Adipose tissue (tissue), 3 donors: ENCODE results near the gene KBTBD4. TPM values are rescaled to one million over a fixed set of nuclear protein-coding genes. Genes with fewer than 3 reads are reported as not detected.
"Not testable (repeated sequence)": the region's sequence is repeated elsewhere in the genome, so short reads cannot be mapped to it uniquely, and the experiment has no call there.

ENCODE experiments used
- H3K27ac ChIP-seq: one replicate; pipeline ENCODE4 v1.5.1; 2013; ENCODE audit warnings: low read depth, low read length
- WGBS, 3 donors: extraction: QIAGEN DNeasy Blood & Tissue Kit; methylation state at CpG; one replicate each; pipeline ENCODE4 v1.1.7; 2013; 5-methylcytosine and 5-hydroxymethylcytosine counted together
- polyA plus RNA-seq, 3 donors: library from polyadenylated mRNA; stranded (reverse); fragments of 200-250 nt; gene quantifications; one replicate each; pipeline ENCODE4 v1.2.3, GENCODE V29; 2013
- donor health status: healthy with polysubstance abuse.
- donor health status: Bipolar disorder and iron deficiency.
- donor health status: healthy.

KBTBD4 gene
- polyA plus RNA-seq, 3 donors: 6.9 to 9.7 (median 9.1) TPM

DNA sequence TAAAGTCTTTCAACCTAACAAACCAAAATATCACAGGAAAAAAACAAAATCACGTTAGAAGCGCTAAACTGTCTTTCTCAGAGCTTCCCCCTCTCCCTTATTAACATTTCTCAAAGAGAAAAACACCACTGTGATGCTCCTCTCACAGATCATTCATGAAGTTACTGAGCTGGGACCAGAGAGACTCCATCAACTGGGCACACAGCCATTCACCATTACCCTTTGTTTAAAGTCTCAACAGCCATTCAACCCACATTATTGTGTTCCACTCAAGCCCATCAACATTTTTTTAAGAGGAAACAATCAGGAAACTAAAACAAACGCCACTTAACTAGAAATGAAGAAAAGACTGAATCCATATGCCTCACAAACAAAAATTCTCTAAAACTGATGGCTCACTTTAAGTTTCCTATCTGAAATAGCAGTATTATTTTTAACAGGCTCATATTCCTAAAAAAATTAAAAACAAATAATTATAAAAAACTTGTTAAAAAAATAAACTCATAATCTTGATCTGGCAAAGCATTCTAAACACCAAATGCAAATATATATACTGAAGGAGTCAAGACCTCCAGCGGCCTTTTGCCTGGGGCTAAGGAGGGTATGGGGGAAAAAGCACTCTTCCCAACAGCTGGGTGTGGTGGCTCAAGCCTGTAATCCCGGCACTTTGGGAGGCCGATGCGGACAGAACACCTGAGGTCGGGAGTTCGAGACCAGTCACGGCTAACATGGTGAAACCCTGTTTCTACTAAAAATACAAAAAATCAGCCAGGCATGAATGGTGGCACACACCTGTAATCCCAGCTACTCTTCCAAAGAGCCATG is 39.8 kb downstream of the KBTBD4 start:
- WGBS, 3 donors: 68 to 83% (median 81%) methylated on average over 10 of the region's 10 CpGs

DNA sequence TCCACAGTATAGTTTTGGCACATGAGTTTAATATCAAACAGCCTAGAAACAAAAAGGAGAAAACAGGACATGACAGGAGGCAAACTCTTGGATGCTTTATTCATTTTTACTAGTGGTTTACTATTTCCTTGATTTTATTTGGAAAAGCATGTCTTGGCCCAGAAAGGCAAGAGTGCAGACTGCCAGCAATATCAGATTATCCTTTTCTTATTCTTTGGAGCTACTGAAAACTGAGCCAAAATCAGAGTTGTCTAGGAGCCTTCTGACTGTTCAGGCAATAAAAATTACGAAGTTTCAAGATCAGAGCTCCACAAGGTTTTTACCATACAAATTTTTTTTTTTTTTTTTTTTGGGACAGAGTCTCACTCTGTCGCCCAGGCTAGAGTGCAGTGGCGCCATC is 41.9 kb downstream of the KBTBD4 start:
- WGBS, 3 donors: 54 to 85% (median 71%) methylated on average over 3 of the region's 3 CpGs
- H3K27ac ChIP-seq: no peak overlapping the region

More for the DNA sequence above, 39.8 kb downstream of the KBTBD4 start:
- H3K27ac ChIP-seq: no peak overlapping the region

DNA sequence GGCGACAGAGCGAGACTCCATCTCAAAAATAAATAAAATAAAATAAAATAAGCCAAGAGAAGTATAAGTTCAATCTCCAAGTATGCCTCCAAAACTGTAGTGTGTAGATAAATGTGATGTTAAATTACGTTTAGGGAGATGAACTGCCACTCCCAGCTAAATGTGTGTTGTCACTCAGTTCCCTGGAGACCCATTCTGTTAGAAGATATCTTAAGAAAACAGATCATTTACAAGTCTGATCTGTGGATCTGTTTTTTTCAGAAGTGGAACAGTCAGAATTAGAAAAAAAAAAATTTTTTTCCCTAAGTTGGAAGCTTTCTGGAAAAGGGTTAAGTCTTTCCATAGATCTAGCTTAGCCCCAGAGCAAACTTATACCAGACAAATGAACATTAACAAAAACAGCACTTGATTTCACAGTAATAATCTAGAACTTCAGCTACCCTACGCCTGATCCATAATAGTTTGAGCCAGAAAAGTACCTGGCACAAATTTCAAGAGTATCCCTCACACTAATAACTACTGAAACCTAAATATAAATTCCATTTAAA is 44.0 kb downstream of the KBTBD4 start:
- 83 to 95% (median 86%) methylated on average over 4 of the region's 4 CpGs for WGBS, 3 donors
- no peak overlapping the region for H3K27ac ChIP-seq

DNA sequence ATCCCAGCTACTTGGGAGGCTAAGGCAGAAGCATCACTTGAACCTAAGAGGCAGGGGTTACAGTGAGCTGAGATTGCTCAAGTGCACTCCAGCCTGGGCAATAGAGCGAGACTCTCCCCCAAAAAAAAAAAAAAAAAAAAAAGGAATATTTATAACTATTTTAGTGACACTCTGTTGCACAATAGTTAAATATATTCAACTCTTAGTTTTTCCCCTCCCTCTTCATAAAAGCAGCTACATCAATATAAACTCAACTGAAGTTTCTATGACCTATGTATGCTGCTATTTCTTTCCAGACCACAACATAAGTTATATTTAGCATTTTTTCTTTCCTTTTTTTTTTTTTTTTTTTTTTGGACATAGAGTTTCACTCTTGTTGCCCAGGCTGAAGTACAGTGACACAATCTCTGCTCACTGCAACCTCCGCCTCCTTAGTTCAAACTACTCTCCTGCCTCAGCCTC is 45.0 kb downstream of the KBTBD4 start:
- H3K27ac ChIP-seq: no peak overlapping the region
- 72 to 90% (median 76%) methylated on average over 2 of the region's 2 CpGs for WGBS, 3 donors

DNA sequence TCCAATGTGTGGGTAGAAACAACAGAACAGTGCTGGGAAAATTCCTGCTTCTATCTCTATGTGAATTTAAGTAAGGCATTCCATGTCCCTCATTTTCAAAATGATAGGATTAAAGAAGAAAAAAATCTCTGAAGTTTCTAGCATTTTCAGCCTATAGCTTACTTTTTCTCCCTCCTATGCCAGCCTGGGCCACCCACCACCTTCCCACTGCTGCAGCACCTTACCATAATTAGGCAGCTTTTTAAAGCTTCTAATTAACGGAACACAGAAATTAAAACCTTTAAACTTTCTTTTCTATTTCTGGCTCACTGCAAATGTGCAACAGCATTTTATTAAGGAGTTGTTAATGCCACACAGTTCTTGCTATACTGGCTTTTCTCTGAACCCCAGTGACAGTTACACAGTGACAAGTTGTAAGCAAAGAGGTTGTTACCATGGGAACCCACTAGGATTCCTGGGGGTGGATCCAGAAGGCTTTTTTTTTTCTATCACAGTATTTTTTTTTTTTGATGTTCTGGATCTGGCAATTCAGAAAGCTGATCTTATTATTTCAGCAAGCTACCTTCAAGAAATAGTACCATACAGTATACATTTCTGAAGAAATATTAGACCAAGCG is 46.1 kb downstream of the KBTBD4 start:
- WGBS, 3 donors: 83 to 85% (median 83%) methylated on average over 2 of the region's 2 CpGs
- no peak overlapping the region for H3K27ac ChIP-seq

DNA sequence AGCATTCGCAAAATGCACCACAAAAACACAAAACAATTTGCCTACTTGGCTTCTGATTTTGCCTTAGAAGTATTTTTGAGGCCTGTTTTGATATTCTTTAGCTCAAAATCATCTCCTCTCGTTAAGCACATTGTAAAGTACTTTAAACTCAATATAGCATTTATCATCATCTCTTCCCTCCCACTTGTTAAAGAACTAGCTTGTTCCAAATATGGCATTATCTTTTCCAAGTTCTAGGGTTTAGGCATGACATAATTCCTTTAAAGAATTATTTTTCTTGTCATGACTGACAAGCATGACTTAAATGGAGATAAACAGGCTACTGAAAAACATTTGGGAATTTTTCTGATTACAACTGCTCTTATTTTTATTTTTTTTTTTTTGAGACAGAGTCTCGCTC is 47.1 kb downstream of the KBTBD4 start:
- H3K27ac ChIP-seq: no peak overlapping the region
- 63 to 74% (median 73%) methylated on average over 3 of the region's 3 CpGs for WGBS, 3 donors

DNA sequence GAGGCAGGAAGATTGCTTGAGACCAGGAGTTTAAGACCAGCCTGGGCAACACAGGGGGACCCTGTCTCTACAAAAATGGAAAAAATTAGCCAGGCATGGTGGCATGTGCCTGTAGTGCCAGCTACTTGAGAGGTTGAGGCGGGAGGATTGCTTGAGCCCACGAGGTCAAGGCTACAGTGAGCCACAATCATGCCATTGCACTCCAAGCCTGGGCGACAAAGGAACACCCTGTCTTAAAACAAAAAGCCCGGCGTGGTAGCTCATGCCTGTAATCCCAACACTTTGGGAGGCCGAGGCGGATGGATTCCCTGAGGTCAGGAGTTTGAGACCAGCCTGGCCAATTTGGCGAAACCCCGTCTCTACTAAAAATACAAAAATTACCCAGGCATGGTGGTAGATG is 48.0 kb downstream of the KBTBD4 start:
- 84 to 94% (median 90%) methylated on average over 9 of the region's 9 CpGs for WGBS, 3 donors
- H3K27ac ChIP-seq: not testable (repeated sequence)

DNA sequence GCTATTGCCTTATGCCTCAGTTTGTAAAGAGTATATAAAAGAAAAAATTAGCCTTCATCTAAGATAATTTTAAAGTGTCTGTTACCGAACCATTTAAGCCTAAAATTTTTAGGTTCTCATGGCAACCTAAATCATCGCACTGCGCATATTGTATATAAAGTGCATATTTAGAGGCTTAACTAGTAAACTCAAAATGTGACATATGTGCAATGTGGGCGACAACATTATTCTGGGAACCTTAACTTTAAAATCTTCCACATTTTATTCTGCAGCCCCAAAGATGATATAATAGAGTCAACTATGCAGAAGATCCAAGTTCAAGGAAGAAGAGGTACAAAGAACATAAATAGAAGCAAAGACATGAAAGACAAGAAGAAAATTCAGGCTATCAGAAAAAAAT is 48.8 kb downstream of the KBTBD4 start:
- 96 to 98% (median 96%) methylated on average over 4 of the region's 4 CpGs for WGBS, 3 donors
- no peak overlapping the region for H3K27ac ChIP-seq

DNA sequence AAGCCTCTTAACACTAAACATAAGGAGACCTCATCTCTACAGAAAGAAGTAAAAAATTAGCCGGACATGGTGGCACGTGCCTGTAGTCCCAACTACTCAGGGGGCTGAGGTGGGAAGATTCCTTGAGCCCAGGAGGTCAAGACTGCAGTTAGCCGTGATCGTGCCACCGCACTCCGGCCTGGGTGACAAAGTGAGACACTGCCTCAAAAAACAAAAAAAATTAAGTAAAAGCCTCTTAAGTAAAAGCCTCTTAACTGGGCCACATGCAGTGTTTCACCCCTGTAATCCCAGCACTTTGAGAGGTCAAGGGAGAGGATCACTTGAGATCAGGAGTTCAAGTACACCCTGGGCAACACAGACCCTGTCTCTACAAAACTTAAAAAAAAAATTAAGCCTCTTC is 51.6 kb downstream of the KBTBD4 start:
- 92 to 94% (median 92%) methylated on average over 6 of the region's 6 CpGs for WGBS, 3 donors
- no peak overlapping the region for H3K27ac ChIP-seq

DNA sequence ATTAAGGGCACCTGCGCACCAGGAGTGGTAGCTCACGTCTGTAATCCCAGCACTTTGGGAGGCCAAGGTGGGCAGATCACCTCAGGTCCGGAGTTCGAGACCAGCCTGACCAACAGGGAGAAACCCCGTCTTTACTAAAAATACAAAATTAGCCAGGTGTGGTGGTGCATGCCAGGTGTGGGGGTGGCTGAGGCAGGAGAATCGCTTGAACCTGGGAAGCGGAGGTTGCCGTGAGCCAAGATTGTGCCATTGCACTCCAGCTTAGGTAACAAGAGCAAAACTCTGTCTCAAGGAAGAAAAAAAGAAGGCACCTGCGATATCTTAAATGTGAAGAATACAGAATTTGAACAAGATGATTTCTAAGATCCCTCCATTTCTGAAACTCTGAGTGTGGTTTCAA is 52.7 kb downstream of the KBTBD4 start:
- 88 to 94% (median 92%) methylated on average over 9 of the region's 9 CpGs for WGBS, 3 donors
- H3K27ac ChIP-seq: not testable (repeated sequence)

DNA sequence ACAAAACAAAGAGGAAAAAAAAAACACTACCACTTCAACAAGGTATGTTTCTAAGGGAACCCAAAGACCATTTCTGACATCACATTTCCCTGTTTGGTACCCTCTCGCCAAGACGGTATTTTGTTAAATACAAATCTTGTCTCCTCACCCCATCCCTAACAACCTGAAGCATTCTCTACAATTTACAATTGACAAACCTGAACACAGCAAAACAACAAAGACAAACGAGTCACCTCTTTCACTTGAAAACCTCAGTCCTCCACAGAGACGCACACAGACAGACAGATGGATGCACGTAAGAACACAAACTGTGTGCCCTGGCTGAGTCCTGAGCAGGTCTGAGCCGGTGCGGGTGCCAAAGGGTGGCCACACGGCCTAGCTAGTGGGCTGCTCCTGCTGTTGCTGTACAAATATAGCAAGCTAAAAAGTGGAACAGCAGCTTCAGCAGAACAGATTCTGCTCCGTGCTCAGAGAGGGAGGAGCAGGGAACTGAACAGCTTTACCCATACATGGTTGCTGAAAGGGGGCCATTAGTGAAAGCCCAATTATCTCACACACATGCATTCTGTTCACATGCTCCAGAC is 54.4 kb downstream of the KBTBD4 start:
- no peak overlapping the region for H3K27ac ChIP-seq
- WGBS, 3 donors: 31 to 44% (median 39%) methylated on average over 9 of the region's 9 CpGs

DNA sequence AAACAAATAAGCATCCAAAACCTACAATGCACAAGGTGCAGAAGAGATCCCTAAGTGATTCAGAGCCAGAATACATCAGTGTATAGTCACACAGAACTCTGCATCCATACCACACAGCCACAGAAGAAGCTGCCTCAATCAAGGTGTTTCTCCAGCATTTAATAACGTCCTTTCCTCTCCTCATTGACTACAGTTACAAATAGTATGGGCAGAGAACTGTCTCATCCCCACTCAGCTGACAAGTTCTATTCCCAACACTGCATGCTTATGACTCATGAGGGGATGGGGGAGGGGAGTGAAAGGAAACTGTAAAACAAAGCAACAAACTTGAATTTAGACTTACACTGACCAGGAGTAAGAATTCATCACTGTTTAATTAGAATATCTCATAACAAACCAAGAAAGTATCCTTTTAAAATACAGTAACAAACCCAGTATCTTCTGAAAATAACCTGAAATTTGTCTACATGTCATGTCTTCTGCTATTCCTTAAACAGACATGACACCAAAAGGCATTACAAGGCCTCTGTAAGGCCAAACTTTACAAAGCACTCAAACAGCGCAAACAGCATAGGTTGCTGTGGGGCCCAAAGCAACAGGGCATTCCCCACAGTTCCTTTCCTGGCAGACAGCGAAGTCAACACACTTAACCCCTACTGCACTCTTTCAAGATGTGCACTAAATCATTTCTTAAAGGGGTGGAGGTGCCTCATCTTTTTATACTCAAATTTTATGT is 55.1 kb downstream of the KBTBD4 start:
- WGBS, 3 donors: 11 to 12% (median 11%) methylated on average over 3 of the region's 3 CpGs
- H3K27ac ChIP-seq: no peak overlapping the region

Other genes starting within 250 kb of the KBTBD4 start
- 1 to 10 TPM in 1 of 3 donors, under 1 TPM in 2; 0.07 to 3.1 (median 0.68) TPM for gene MYBPC3, start 226.3 kb downstream of the KBTBD4 start, polyA plus RNA-seq
- 10 to 100 TPM in 2 of 3 donors, 1 to 10 TPM in 1; 4.9 to 69.3 (median 49.3) TPM for gene SPI1, start 200.4 kb downstream of the KBTBD4 start, polyA plus RNA-seq
- 10 to 100 TPM; 36.4 to 42.0 (median 39.9) TPM for gene SLC39A13, start 170.4 kb downstream of the KBTBD4 start, polyA plus RNA-seq
- gene PSMC3, start 152.5 kb downstream of the KBTBD4 start, polyA plus RNA-seq: 100 to 1,000 TPM in 2 of 3 donors, 10 to 100 TPM in 1; 76.2 to 157 (median 134) TPM
- gene RAPSN, start 129.8 kb downstream of the KBTBD4 start, polyA plus RNA-seq: under 1 TPM in 2 of 3 donors, not detected in 1; 0.21 to 0.59 TPM
- 10 to 100 TPM; 15.2 to 32.3 (median 29.1) TPM for gene CELF1, start 25.8 kb downstream of the KBTBD4 start, polyA plus RNA-seq
- gene PTPMT1, start 13.4 kb downstream of the KBTBD4 start, polyA plus RNA-seq: 10 to 100 TPM; 39.0 to 75.4 (median 52.2) TPM
- 10 to 100 TPM; 63.6 to 99.6 (median 96.9) TPM for gene NDUFS3, start 104 bp upstream of the KBTBD4 start, polyA plus RNA-seq
- 1 to 10 TPM in 1 of 3 donors, under 1 TPM in 1, not detected in 1; 0.43 to 1.8 TPM for gene FAM180B, start 7.7 kb upstream of the KBTBD4 start, polyA plus RNA-seq
- gene C1QTNF4, start 15.4 kb upstream of the KBTBD4 start, polyA plus RNA-seq: under 1 TPM; 0.45 to 0.74 (median 0.66) TPM
- 10 to 100 TPM; 22.6 to 72.4 (median 53.0) TPM for gene MTCH2, start 63.6 kb upstream of the KBTBD4 start, polyA plus RNA-seq
- gene AGBL2, start 136.4 kb upstream of the KBTBD4 start, polyA plus RNA-seq: under 1 TPM; 0.11 to 0.62 (median 0.52) TPM
- 10 to 100 TPM; 20.8 to 44.2 (median 35.8) TPM for gene FNBP4, start 188.4 kb upstream of the KBTBD4 start, polyA plus RNA-seq